WTC11 (cell line): ENCODE results near the gene MYO5B. TPM values are rescaled to one million over a fixed set of nuclear protein-coding genes. Genes with fewer than 3 reads are reported as not detected.

ENCODE experiments used
- ATAC-seq: fragments of 200-7000 bp; cut with Tn5 transposase; 2 replicates; pipeline ENCODE4 v1.10.0; 2021; ENCODE audit warnings: mild to moderate bottlenecking, moderate library complexity
- CTCF ChIA-PET: fragments of 300-600 bp; sonication (Branson Sonifier 250); formaldehyde crosslinking; loops from one replicate; lab custom pipeline; 2021; ENCODE audit warnings: antibody characterized with exemption; lab: Charles Lee
- POLR2A ChIA-PET: fragments of 350-600 bp; sonication (Branson Sonifier 250); formaldehyde crosslinking; loops from one replicate; lab custom pipeline; 2021; ENCODE audit warnings: antibody characterized with exemption; lab: Charles Lee
- DNase-seq: peaks from one replicate; pipeline ENCODE4 v3.0.0; 2021; ENCODE audit warnings: low spot score
- H3K27ac Mint-ChIP-seq: 2 replicates; pipeline ENCODE4 v1.8.0; 2021; ENCODE audit warnings: mixed read lengths
- H3K27me3 Mint-ChIP-seq: 2 replicates; pipeline ENCODE4 v1.8.0; 2021; ENCODE audit warnings: low read depth, mild to moderate bottlenecking, moderate library complexity, mixed read lengths
- H3K36me3 Mint-ChIP-seq: 2 replicates; pipeline ENCODE4 v1.8.0; 2021; ENCODE audit warnings: mixed read lengths
- H3K4me1 Mint-ChIP-seq: 2 replicates; pipeline ENCODE4 v1.8.0; 2022; ENCODE audit warnings: mixed read lengths
- H3K4me3 Mint-ChIP-seq: 2 replicates; pipeline ENCODE4 v1.8.0; 2021; ENCODE audit warnings: mild to moderate bottlenecking, moderate library complexity, mixed read lengths
- H3K9me3 Mint-ChIP-seq: 2 replicates; pipeline ENCODE4 v1.8.0; 2021; ENCODE audit warnings: mixed read lengths
- ARID4B ChIP-seq: sonication (generic); formaldehyde crosslinking; IDR thresholded peaks from 2 replicates; pipeline ENCODE4 v1.8.0; 2023; ENCODE audit warnings: missing genetic modification reagents, mild to moderate bottlenecking, borderline replicate concordance
- ATF2 ChIP-seq: sonication (generic); formaldehyde crosslinking; IDR thresholded peaks from 2 replicates; pipeline ENCODE4 v1.8.1; 2022; ENCODE audit warnings: low read depth, missing genetic modification reagents, borderline replicate concordance
- CBFB ChIP-seq: sonication (generic); formaldehyde crosslinking; IDR thresholded peaks from 2 replicates; pipeline ENCODE4 v1.8.1; 2022; ENCODE audit warnings: mild to moderate bottlenecking, low read depth, missing genetic modification reagents
- JAZF1 ChIP-seq: fragments of 250-450 bp; sonication (Bioruptor Pico); IDR thresholded peaks from 2 replicates; pipeline ENCODE4 v1.9.0; 2021; ENCODE audit warnings: moderate library complexity, mild to moderate bottlenecking, inconsistent platforms
- NFATC4 ChIP-seq: fragments of 250-450 bp; sonication (Bioruptor Pico); IDR thresholded peaks from 2 replicates; pipeline ENCODE4 v1.9.0; 2021; ENCODE audit warnings: mild to moderate bottlenecking
- RELA ChIP-seq: sonication (generic); formaldehyde crosslinking; IDR thresholded peaks from 2 replicates; pipeline ENCODE4 v1.8.1; 2022; ENCODE audit warnings: missing genetic modification reagents, mild to moderate bottlenecking, borderline replicate concordance
- STAT6 ChIP-seq: sonication (generic); formaldehyde crosslinking; conservative IDR thresholded peaks from 2 replicates; pipeline ENCODE4 v1.8.1; 2023; ENCODE audit warnings: mild to moderate bottlenecking, low read depth, missing genetic modification reagents, moderate library complexity
- TEAD4 ChIP-seq: sonication (generic); formaldehyde crosslinking; IDR thresholded peaks from 2 replicates; pipeline ENCODE4 v1.8.0; 2022; ENCODE audit warnings: mild to moderate bottlenecking, missing genetic modification reagents
- ZBTB21 ChIP-seq: sonication (generic); formaldehyde crosslinking; IDR thresholded peaks from 2 replicates; pipeline ENCODE4 v1.8.1; 2023; ENCODE audit warnings: mild to moderate bottlenecking, missing genetic modification reagents, borderline replicate concordance
- ZMAT4 ChIP-seq: fragments of 250-450 bp; sonication (Bioruptor Pico); IDR thresholded peaks from 2 replicates; pipeline ENCODE4 v1.9.0; 2021; ENCODE audit warnings: mild to moderate bottlenecking
- ZNF423 ChIP-seq: fragments of 250-450 bp; sonication (Bioruptor Pico); IDR thresholded peaks from 2 replicates; pipeline ENCODE4 v2.1.2; 2022; ENCODE audit warnings: mild to moderate bottlenecking, moderate library complexity
- total RNA-seq: library from RNA; stranded (reverse); gene quantifications from 3 replicates; pipeline ENCODE4 v1.2.3, GENCODE V29; 2021

Gene MYO5B
- total RNA-seq, 1 experiment from 2014 or later: 8.7 TPM

- no peak for TF ChIP-seq ATF2 (CRISPR knock-in tag)
- no peak for TF ChIP-seq NFATC4 (CRISPR knock-in tag)
- no peak for TF ChIP-seq ZBTB21 (CRISPR knock-in tag)
- no peak for TF ChIP-seq TEAD4 (CRISPR knock-in tag)
- TF ChIP-seq STAT6 (CRISPR knock-in tag): no peak
- TF ChIP-seq ZMAT4 (CRISPR knock-in tag): no peak
- TF ChIP-seq ZNF423 (CRISPR knock-in tag): no peak
- TF ChIP-seq RELA (CRISPR knock-in tag): no peak
- TF ChIP-seq JAZF1: no peak
These were observed 68.5 kb downstream of the MYO5B start (continued) for GRCh38 chr18:50126471-50126870.

- CTCF ChIA-PET: no interaction called here
These were observed 69.5 kb downstream of the MYO5B start for GRCh38 chr18:50125456-50125855.

More at GRCh38 chr18:50125456-50125855, 69.5 kb downstream of the MYO5B start:
- DNase-seq (no peak), ATAC-seq (no peak)
- TF ChIP-seq ARID4B (CRISPR knock-in tag): no peak
- TF ChIP-seq CBFB (CRISPR knock-in tag): no peak
- peaks cover 5% of the 10 kb centered on the region for H3K9me3 Mint-ChIP-seq
- POLR2A ChIA-PET: no interaction called here
- no peaks in the 10 kb centered on the region for H3K27me3 Mint-ChIP-seq
- no peaks in the 10 kb centered on the region for H3K36me3 Mint-ChIP-seq
- no peak overlapping the region for H3K4me3 Mint-ChIP-seq
- peaks cover 39% of the 10 kb centered on the region for H3K4me1 Mint-ChIP-seq
- no peak overlapping the region for H3K27ac Mint-ChIP-seq
